ENCODE results near the gene ZNG1F.
"Not testable (repeated sequence)": the region's sequence is repeated elsewhere in the genome, so short reads cannot be mapped to it uniquely, and the experiment has no call there.

The ZNG1F gene

DNA sequence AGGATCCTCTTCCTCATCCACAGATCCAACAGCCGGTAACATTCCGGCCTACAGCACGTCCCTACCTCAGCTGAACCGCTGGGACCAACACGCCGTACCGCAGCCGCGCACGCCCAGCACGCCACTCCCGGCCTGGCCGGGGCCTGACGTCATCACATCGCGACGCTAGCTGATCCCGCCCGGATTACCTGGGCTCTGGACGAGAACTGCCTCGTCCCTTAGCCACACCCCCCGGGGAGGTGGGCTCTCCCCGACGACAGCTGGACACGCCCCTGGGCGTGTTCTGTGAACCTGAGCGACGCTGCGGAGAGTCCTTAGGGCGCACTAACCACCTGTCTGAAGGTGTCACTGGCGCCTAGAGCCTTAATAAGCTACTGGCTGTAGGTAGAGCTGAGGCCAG is at the start of gene ZNG1F:
Gene ZNG1F, minus strand, starts transcription at position 101 of the 400 bp plus-strand sequence. Its CDS starts 59 bp downstream, at position 42.
- DNase-seq = not testable (repeated sequence)

DNA sequence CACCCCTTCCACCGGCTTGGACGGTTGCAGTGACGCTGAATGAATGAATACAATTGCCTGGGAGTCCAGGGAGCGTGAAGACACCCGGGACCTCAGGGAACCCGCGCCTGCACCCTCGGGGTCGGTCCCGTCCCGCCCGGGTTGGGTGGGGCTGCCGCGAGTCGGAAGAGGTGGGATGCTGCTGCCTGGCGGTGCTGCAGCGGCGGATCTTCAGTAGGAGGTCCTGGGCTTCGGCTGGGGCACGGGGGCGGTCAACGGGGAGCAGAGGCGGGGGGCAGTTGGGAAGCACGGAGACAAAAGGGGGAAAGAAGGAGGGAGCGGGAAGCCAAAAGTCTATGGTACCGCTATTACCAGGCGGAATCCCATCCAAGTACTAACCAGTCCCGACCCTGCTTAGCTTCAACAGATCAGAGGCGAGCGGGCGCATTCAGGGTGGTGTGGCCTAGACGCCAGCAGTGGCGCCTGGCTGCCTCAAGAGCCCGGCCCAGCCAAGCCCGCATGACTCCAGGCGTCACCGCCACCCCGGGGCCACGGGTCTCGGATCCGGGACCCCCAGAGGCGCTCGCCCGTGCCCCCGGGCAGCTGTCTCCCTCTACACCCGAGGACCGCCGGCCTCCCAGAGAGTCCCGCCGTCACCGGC is 48.1 kb upstream of the ZNG1F start:
- DNase-seq = not testable (repeated sequence)

DNA sequence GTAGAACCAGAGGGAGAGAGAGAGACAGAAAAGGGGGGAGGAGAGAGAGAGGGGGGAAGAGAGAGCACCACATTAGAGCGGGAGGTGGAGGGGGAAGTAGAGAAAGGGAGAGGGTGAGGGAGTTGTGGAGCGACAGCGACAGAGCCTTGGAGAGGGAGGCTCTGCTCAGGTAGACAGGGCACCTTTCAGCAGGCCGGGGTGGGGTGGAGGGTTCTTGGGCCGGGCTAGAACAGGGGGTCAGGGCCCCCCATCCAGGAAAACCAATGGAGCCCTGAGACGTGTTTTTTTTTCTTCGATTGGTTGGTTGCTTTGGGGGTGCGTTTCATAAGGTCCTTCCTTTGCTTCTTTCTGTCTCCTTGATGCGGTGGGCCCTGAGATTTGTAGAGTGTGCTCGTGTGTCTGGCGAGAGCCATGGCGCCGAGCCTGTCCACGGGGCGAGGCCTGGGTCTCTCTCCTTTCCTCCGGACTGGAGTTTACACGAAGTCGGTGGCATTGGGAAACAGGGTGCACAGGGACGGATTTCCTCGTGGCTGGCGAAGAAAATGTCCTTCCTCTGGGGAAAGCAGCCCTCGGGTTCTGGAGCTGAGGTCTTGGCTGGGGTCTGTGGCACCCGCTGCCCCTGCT is 47.5 kb upstream of the ZNG1F start:
- not testable (repeated sequence) for DNase-seq

GRCh38 chr9:41234811-41235805 is 46.0 kb upstream of the ZNG1F start:
- not testable (repeated sequence) for DNase-seq

- not testable (repeated sequence) for DNase-seq
Observed at GRCh38 chr9:41234221-41234620, 45.1 kb upstream of the ZNG1F start.

- DNase-seq = not testable (repeated sequence)
Observed at GRCh38 chr9:41232326-41232725, 43.2 kb upstream of the ZNG1F start.

DNA sequence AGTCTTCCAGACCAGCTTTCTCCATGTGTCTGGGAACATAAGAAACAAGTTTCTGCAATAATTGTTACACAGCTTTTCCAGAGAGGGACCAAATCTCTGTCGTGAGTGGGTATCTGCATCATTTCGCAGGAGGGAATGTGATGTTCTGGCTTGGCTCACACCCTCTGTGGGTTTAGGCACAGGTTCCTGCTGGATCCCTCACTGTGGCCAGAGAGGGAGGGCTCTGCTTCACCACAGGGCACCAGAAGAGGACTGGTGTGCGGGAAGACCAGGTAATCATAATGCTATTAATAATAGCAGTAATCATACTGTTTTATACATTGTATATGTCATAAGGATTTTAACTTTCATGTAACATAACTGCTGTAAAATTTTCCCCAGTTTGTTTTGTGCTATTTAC is 41.3 kb upstream of the ZNG1F start:
- not testable (repeated sequence) for DNase-seq

- no peak for DNase-seq
Observed at GRCh38 chr9:41229408-41230401, 40.6 kb upstream of the ZNG1F start.

- not testable (repeated sequence) for DNase-seq
Observed at GRCh38 chr9:41219831-41220230, 30.7 kb upstream of the ZNG1F start.

DNA sequence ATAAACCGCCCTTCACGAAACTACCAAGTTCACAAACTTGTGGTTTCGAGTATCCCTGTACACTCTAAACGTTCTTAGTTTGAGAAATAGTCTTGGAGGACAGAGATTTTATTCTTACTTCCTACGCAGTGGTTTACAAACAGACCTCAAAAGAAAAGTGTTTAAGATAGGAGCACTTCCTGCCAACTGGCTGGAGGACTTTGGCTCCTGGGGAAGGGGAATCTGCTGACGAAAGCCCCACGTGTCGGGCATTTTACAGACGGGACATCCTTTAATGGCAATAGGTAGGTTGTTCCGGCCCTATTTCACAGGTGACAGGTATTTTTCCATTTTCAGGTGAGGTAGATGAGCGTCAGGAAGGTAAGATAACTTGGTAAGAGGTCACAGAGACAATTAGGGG is 678 bp downstream of the ZNG1F start:
- DNase-seq = not testable (repeated sequence)

DNA sequence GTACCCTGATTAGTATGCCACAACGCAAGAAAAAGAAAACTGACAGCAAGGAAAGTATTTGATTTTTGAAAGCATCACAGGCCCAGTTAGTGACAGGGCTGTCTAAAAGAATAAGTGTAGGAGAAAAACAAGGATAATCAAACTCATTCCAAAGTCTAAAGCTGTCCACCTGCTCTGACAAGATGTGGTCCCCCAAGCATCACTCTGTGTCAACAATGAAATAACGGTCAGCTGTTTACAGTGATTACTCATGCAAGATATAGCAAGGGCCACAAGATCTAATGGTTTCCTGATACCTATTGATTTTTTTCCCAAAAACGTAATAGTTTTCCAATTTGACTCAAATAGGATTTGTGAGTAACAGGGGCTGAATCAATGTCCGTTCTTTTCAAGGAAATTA is 14.1 kb downstream of the ZNG1F start:
- not testable (repeated sequence) for DNase-seq

DNA sequence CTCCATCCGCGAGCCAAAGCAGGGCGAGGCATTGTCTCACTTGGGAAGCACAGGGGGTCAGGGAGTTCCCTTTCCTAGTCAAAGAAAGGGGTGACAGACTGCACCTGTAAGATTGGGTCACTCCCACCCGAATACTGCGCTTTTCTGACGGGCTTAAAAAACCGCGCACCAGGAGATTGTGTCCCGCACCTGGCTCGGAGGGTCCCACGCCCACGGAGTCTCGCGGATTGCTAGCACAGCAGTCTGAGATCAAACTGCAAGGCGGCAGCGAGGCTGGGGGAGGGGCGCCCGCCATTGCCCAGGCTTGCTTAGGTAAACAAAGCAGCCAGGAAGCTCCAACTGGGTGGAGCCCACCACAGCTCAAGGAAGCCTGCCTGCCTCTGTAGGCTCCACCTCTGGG is 39.0 kb downstream of the ZNG1F start:
- DNase-seq = not testable (repeated sequence)

- not testable (repeated sequence) for DNase-seq
Observed at GRCh38 chr9:41141878-41142277, 47.2 kb downstream of the ZNG1F start.

DNA sequence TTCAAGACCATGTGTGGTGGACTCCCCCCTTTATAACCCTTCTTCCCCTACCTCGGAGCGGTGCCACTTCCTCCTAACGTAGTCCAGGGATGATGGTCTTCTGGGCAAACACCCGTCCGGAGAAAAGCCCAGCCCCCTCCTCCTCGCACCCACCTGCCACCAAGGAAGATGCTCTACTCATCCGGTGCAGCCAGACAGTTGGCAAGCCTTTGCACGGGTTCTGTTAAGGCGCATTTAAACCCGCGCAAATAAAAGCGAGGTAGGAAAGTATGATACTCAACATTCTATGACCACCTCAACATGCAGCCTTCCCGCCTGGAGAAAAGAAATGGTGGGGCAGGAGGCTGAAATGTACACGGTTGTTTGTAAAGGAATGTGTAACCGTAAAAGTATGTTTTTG is 60.5 kb downstream of the ZNG1F start, which contains the start of gene FOXD4L6:
Gene FOXD4L6, minus strand, starts transcription at position 101 of the 400 bp plus-strand sequence. CDS start 298 bp downstream, outside the sequence.
- DNase-seq = not testable (repeated sequence)

- not testable (repeated sequence) for DNase-seq
Observed at GRCh38 chr9:41126746-41127446, 62.2 kb downstream of the ZNG1F start.

DNA sequence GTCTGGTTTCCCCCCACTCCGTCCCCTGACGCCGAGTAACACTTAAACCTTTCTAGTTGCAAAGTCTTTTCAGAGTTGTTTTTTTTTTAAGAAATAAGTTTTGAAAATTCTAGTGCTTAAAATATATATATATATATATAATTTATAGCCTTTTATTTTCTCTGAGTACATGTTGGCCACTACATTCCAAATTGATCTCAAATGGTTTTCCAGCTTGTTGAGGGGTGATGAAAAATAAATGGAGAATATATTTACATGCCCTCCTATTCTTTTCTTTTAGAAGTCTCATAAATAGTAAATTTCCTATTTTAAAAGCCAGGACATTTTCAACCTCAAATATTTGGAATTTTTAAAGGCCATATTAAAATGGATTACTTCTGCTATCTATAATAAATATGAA is 63.2 kb downstream of the ZNG1F start:
- DNase-seq = not testable (repeated sequence)

- not testable (repeated sequence) for DNase-seq
Observed at GRCh38 chr9:41125109-41125658, 63.9 kb downstream of the ZNG1F start.

DNA sequence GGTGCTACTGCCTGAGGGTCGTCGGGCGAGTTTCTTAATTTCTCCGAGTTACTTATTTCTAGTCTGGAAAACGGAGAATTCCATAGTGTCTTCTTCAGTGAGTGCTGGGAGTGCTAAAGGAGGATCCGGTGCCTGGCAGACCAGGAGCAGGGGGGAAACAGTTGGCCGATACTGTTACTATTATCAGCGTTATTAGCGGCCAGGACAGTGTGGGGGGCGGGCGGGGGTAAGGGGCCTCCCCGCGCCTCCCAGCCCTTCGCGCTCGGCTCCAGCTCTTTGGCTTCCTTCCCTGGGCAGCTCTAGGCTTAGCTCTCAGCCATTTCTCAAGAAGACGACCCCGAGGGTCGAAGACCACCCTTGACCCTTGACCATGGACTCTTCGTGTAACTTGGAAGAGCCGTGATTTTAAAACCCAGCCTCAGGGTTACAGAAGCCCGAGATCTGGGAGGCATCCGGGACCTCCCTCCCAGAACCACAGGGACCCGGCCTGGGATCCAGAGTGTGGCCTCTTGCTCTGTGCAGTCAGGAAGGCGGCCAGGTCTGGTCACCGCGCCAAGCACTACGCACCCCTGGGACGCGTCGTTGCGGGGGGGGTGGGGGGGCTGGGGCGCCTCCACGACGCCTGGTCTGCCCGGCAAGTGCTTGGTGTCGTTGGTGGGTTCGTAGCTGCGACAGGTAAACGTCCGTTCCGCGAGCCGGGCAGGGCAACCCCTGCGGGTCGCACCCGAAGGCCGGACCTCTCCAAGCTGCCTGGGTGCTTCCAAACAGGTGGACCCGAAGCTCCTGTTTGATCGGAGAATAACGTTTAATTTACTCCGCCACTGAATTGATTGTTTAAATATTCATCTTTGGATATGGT is 64.6 kb downstream of the ZNG1F start:
- not testable (repeated sequence) for DNase-seq

DNA sequence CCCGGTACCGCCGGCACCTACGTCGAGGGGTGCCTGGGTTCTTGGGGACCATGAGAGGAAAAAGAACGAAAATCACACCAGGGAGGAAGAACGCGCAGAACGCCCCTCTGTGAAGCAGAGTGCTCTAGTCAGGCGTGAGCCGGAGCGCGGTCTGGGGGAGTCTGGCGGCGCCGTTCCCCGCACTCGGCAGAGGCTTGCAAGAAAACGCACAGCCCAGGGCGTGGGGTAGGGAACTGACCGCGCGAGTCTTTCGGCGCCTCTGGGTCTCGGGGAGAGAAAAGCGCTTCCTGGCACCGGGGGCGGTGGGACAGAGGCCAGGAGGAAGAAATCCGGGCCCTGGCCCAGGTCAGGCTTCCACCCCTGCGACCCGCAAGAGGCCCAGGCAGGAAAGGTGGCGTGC is 65.3 kb downstream of the ZNG1F start:
- not testable (repeated sequence) for DNase-seq

GRCh38 chr9:41123396-41123795 is 65.7 kb downstream of the ZNG1F start:
- not testable (repeated sequence) for DNase-seq
